CD1c-positive myeloid dendritic cell (primary cell): ENCODE results near the gene ENOX1.
"Not testable (repeated sequence)": the region's sequence is repeated elsewhere in the genome, so short reads cannot be mapped to it uniquely, and the experiment has no call there.

Experiments used
- DNase-seq: peaks from one replicate; pipeline ENCODE4 v3.0.0-alpha.2; 2016; ENCODE audit errors: extremely low spot score

ENOX1 gene

DNA sequence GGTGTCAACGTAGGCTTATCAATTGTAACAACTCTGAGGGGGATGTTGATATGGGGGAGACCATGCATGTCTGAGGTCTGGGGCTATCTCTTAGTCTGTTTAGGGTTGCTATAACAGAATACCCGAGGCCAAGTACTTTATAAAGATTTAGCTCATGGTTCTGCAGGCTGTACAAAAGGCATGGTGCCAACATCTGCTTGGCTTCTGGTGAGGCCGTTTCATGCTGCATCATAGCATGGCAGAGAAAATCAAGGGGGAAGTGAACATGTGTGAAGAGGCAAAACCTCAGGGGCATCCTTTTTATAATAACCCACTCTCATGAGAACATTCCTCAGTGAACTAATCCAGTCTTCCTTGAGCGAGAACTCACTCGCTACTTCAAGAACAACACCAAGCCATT lies 353.8 kb downstream of the ENOX1 start:
- DNase-seq = no peak

DNA sequence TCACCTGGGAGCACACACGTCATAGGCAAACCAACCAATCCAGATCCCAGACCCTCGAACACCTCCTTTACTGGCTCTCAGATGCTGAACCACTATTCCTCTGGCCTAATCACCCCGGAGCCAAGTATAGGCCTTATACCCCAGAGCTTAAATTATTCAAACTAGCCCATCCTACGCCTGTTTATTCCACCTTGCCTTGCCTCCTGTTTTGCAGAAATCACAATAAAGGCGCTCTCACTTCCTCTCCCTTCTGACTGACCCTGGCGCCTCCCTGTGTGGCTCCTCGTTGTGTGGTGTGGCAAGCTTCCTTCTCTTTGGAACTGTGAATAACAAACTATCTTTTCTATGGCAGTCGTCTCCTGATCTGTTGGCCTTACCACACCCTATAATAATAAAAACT lies 354.9 kb downstream of the ENOX1 start:
- peak; percentile 45 for DNase-seq

- no peak for DNase-seq
Measured at GRCh38 chr13:43431290-43431716, 355.5 kb downstream of the ENOX1 start.

GRCh38 chr13:43428545-43429296 lies 358.1 kb downstream of the ENOX1 start:
- DNase-seq = no peak

GRCh38 chr13:43426355-43426754 lies 360.4 kb downstream of the ENOX1 start:
- no peak for DNase-seq

GRCh38 chr13:43425234-43425633 lies 361.5 kb downstream of the ENOX1 start:
- no peak for DNase-seq

DNA sequence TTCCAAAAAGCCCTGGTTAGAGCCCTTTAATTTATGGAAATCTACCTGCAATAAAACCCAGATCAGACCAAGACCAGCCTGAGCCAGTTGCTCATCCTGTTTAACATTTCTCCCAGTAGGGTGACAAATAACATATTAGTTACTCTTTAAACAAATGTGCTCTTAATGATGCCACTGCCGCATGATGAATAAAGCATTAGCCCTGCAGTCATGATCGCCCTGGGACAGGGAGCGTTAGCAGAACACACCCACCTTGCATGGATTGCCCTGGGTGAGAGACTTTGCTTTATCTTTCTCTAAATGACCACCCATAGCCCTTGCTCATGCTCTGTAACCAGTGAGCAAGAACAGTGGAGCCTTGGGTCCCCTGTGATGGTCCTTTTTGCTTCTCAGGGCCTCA lies 362.4 kb downstream of the ENOX1 start:
- no peak for DNase-seq

DNA sequence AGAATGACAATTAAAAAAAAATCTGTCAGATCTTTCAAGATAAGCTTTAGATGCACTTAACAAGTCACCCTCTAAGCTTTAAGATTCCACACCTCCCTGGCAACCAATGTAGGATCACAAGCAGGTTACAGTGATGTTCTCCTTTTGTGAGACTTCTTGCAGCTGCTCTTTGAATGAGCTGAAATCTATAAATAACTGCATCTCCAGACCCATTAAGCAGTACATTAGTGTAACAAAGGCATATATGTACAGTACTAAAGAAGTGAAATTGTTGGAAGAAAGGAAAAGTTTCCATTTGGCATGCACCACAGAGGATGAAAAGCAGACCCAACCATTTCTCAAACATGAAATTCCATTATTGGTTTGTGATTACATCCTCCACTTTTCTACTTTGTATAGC lies 364.7 kb downstream of the ENOX1 start:
- no peak for DNase-seq

- not testable (repeated sequence) for DNase-seq
Measured at GRCh38 chr13:43416842-43417241, 369.9 kb downstream of the ENOX1 start.

GRCh38 chr13:43416408-43416807 lies 370.4 kb downstream of the ENOX1 start:
- not testable (repeated sequence) for DNase-seq

- DNase-seq = not testable (repeated sequence)
Measured at GRCh38 chr13:43415903-43416391, 370.8 kb downstream of the ENOX1 start.

DNA sequence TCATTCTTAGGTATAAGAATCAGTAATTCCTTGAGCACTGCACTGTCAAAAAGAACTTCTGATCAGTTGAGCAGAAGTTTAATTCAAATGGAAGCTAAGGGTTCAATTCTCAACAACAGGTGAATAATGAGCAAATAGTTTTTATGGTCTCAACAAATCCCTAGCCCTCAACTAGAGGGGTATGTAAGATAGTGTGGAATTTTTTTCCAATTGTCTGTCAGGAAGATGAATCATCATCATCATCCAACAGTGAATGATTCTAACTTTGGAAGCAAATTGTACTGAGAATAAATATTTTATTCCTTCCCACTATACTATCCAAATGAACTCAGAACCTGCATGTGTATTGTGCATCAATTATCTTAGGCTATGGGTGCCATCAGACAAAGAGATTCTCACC lies 372.7 kb downstream of the ENOX1 start:
- DNase-seq = no peak

DNA sequence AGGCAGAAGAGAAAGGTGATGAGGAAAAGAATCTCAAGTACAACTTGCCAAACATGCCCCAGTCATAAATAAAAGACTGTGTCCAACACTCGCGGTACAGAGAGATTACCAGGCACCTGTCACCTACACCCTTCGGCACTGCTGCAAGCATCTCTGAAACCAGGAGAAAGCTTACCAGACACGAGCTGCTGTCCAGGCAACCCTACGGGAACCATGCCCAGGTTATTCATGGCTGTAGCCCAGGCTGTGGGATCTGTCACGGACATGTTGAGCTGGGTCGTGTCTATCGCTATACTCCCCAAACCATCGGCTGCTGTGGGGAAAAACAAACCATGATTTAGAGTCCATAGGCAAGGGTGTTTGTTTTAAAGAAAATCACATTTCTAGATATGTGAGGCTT lies 375.0 kb downstream of the ENOX1 start:
- no peak for DNase-seq

GRCh38 chr13:43411211-43411610 lies 375.6 kb downstream of the ENOX1 start:
- no peak for DNase-seq

- no peak for DNase-seq
Measured at GRCh38 chr13:43408274-43408673, 378.5 kb downstream of the ENOX1 start.

GRCh38 chr13:43407023-43407581 lies 379.7 kb downstream of the ENOX1 start:
- DNase-seq = no peak

DNA sequence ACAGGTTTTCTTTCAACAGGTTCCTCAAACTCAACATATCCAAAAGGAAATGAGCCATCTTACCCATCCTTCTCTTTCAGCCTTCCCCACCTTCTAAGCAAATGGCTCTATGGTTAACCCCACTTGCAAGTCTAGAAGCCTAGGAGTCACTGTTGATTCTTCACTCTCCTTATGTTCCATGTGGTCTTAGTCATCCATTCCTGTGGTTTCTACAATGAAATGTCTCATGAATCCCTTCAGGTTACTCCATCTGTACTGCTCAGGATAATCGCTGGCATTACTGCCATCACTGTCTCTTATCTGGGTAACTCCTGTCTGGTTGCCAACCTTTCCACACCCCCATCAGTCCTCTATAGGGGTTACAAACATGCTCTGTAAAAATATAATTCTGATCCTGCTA lies 381.3 kb downstream of the ENOX1 start:
- no peak for DNase-seq

DNA sequence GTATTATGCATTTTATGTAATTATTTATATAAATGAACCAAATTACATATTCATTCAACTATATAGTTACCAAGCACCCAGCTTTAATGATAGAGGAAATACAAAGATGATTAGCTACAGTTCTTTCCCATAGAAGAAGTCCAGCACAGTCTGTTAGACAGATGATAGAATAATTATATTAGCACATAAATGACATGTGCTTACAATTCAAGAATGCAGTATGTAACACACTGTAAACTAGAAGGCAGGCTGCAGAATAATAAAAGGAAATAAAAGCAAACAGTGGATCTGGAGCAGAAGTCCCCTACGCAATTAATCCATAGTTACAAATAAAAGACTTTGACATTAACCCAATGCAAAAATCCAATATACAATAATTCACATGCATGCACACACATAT lies 384.4 kb downstream of the ENOX1 start:
- DNase-seq = no peak

DNA sequence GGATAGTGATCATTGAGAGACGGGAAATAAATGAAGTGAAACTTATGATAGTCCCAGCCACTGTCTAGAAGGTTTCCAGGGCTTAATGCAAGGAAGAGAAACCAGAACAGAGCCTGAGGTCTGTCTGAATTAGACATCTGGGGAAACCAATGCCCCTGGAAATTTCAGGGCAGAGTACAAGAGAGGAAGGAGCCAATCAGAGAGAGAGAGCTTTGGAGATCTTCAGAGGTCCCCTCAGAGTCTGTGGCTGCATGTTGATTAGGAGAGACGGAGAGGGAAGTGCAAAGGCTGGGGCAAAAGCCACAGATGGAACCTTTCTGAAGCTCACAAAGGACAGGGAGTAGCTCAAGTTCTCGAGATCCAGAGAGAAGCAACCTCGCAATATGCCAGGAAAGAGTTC lies 385.4 kb downstream of the ENOX1 start:
- peak; percentile 27 for DNase-seq

DNA sequence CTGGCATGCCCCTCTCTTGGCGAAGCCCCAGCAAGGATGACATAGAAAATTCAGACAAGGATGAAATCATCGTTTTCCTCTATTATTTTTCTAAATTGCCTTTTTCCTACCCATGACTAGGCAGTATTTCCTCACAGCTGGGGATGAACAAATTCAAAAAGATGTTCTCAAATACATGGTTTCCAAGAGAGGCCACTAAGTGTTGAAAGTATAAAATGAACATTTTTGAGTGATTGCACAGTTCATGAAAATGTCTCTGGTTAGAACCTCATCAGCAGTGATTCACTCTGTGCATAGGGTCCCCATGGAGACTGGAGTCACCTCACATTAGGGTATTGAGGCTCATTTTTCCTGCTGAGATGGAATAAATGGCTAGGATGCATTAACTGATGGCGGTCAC lies 389.7 kb downstream of the ENOX1 start:
- DNase-seq = no peak

- peak; percentile 12 for DNase-seq
Measured at GRCh38 chr13:43391036-43391435, 395.7 kb downstream of the ENOX1 start.

DNA sequence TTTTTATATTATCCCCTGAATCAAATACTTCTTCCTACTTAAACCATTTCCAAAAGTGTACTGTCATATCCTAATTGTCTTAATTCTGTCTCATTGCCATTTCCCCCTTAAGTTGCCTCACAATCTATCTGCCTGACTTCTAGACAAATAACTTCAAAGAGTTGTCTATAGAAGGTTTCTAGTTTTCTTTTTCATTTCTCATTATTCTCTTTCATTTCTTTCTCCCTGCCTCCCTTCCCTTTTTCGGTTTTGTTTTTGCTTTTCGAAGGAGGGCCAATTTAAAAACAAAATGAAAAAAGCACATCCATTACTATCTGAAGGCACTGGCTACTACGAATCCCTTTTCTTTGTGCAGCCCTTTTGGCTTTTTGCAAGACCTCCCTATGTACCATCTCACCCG lies 396.2 kb downstream of the ENOX1 start:
- DNase-seq = no peak

DNA sequence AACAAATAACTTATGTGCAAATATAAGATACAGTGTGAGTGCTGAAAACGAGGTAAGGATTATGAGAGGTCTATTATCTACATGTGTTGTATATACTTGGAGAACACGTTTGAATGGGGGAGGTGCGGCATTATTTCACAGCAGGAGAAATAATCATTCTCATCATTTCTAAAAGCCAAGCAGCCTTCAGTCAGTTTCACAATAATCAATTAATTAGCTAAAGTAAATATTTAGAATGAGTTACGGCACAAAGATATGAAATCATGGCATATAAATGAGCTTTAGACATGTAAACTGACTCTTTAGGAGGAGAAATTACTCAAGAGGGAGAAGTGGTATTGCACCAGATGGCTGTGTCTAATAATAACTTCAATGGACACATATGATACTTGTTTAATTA lies 396.8 kb downstream of the ENOX1 start:
- DNase-seq = peak; percentile 9

DNA sequence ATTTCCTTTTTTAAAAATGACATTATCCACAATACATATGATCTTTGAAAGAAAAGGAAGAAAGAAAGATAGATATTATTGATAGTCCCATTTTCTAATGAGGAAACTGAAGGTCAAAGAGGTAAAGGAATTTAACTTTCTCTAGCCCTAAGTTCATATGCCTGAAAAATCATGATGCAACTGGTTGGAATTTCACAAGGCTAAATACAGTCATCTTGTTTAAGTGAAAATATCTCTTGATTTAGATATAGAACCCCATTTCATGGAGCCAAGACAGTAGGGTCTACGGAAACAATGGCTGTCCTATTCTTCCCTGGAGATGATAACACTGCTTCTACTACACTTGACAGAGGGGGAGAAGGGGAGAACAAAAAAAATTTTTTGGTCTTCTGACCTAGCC lies 397.2 kb downstream of the ENOX1 start:
- no peak for DNase-seq
